GM19043 (cell line): ENCODE results near the gene RTN4RL1.
"Not testable (repeated sequence)": the region's sequence is repeated elsewhere in the genome, so short reads cannot be mapped to it uniquely, and the experiment has no call there.

Experiments used
- ATAC-seq: cut with Tn5 transposase; IDR thresholded peaks from one replicate; pipeline ENCODE4 v1.9.1; 2021; ENCODE audit warnings: low read depth; ENCODE audit not compliant: unreplicated experiment

The RTN4RL1 gene

DNA sequence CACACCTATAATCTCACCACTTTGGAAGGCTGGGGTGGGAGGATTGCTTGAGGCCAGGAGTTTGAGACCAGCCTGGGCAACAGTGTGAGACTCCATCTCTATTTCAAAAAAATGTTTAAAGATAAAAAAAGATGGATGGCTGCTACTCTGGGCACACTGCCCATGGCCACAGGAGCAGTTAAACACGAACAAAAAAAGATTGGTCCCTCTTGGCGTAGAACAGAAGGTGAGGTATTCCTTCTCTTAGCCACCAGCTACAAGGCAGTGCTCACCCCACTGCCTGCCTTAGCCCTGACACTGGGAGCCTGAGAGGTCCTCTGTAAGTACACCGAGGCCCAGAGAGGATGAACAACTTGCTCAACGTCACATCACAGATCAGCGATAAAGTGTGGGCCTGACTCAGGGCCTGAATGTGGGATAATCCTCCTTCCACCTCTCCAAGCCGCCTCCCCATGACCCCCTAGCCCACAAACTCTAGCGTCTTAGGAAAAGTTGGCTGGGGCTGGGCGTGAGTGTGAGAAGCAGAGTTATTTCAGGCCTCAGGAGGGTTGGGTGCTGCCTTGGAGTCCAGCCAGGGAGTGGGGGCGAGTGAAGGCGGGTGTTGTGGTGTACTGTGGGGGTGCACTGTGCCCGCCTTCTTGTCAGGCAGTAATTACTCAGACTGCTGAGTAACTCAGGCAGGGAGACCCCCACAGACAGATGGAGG, 2.5 kb upstream of the RTN4RL1 start:
- no peak for ATAC-seq

DNA sequence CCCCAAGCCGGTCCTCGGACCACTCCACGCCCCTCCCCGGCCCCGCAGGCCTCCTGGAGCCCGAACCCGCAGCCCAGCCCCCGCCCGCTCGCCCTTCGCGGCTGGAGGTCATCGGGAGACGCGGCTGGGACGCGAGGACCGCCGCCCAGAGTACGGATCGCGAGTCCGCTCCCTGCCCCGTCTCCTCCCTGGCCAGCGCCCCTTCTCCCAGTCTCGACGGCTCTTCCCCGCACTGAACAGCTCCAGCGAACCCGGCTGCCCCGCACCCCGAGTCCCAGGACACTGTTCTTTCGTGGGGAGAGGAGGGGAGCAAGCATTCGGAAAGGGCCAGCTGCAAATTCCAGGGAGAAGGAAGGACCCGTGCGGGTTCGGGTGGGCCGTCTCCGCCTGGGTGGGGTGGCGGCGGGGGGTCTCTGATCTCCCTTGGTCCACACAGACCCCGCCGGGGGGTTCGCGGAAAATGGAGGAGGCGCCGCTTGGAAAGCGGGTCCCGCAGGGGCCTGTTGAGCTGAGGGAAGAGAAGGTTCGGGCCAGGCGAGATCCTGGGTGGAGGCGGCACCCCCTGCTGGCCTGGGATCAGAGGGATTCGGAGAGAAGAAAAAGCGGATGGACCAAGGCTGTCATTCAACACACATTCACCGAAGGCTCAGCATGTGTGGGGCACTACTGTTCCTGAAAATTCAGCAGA, 632 bp upstream of the RTN4RL1 start:
- ATAC-seq, result no peak

DNA sequence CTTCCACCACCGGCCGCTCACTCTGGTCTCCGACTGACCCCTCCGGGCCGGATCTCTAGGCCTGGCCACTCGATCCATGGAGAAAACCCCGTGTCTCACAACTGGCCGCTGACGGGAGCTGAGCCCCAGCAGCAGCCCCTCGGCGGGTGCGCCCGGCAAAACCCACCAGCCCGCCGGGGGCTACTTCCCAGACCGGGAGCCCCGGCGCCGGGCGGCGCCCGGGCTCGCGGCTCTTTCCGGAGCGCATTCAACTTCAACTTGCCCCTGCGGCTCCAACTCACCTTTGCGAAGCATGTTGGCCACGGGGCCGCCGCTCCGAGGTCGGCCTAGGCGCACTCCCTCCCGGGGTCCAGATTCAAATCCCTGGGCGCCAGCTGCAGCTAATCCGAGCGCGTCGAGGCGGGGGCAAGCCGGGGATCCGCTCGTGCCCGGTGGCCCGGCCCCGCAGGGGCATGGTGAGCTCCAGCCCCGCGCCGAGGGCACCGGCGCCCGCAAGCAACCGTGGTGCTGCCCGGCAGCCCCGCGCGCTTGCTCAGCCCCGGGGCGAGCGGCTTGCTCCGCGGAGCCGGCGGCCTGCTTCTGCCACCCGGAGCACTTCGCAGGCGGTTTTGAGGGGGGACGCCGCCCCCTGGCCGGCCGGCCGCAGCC, 438 bp downstream of the RTN4RL1 start:
- no peak for ATAC-seq

DNA sequence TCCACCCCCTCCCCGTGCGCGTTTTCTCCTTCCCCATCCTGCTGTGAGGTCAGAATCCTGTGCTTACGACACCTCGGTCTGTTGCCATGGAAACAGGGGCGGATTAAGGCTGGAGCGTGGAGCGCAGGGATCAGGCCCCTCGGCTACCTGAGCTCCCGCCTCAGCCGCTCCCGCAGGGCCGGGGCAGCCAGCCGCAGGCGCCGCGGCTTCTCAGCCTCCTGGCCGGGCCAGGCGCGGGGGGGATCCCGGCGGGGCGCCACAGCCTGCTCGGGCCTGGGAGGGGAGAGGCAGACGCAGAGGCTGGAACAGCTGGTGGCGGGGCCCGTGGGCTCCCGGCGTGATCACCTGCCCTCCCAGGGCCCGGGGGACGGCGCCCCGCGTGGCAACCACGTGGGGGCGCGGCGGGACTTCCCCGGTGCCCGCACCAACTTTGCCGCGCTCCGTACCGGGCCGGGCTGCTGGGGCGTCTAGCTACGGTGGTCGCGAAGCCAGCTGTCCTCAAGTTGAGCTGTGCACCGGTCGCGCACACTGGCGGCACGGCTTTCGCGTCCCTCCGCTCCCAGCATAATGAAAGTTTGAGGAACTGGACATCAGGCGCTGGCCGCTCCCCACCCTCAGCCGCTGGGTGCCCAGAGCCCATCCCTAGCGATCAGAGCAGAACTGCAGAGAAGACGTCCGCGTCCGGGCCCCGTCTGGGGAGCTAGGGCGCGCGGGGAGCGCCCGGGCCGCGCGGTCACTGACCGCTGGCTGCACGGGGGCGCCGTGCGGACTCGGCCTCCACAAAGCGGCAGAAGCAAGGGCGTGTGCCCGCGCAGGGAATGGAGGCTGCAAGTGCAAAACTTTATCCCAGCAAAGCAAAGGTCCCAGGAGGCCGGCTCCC, 1.2 kb downstream of the RTN4RL1 start:
- no peak for ATAC-seq

DNA sequence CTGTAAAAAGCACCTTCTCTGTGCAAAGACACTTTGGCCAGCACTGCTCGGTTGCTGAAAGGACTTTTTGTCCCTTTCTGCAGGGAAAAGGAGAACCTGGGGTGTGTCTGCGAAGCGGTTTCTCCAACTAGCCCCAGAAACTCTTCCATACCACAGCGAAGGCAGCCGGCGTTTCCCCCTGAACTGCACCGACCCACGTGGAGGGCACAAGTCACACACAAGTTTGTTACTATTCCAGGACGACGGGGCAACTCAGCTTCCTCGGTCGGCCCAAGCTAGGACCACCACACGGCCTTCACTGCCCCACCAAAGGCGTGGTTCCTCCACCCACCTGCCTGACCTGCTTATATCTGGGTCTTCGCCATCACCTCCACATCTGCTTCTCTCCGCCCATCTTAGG, 1.9 kb downstream of the RTN4RL1 start:
- ATAC-seq, result no peak

DNA sequence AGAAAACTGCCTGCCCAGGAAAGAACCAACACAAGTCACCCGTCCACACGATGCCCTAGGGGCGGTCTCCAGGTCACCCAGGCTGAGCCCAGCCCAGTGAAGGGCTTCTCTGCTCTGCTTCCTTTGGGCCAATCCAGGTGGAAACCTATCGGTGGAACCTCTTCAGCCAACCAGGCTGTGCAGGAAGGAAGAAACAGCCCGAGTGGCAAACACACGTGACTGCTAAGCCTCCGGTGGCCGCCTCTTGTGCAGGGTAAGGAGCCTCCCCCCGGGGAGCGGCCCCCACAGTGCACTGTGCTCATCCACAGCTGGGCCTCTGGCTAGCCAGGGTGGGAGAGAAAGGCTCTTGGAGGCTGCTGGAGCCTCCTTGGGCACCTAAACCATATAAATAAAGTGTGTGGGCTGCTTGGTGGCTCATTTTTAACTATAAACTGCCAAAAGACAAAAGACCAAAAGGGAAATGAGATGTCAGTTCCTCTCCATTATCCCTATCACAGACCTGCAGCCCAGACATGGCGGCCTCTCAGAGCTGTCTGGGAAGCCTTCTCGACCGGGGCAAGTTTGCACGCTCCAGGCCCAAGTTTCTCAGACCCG, 2.4 kb downstream of the RTN4RL1 start:
- no peak for ATAC-seq

DNA sequence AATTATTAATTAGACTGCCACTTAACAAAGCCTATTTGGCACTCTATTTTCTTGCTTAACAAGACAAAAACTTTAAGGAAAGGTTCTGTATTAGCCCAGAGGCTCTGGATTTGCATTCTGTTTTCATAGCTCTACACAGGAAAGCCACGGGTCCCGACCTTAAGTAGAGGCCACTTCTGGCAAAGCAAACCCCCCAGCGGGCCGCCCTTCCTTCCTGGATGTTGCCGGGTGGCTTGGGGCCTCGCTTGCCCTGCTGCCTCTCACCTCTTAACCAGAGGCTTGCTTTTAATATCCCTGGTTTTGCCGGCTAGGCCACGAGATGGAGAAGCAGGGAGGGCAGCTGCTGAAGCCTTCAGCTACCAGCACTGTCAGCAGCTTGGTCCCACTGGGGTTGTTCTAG, 4.4 kb downstream of the RTN4RL1 start:
- no peak for ATAC-seq

DNA sequence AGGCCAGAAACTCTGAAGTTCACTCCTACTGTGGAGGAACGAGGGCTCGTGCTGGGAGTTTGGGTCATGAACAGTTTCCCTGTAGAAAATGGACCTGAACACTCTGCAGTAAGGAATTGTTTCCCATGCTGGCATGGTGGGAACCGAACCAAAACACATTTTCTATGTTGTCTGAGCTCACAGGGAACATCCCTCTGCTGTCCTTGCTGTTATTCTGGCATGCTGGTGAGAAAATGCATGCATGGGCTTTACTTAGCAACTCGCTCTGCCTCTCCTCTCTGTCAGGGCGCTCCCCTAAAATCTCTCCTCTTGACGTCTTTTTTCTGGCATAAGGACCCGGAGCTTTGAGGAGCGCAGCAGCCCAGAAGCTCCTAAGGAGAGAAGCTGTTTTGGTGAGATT, 5.4 kb downstream of the RTN4RL1 start:
- ATAC-seq, result no peak

DNA sequence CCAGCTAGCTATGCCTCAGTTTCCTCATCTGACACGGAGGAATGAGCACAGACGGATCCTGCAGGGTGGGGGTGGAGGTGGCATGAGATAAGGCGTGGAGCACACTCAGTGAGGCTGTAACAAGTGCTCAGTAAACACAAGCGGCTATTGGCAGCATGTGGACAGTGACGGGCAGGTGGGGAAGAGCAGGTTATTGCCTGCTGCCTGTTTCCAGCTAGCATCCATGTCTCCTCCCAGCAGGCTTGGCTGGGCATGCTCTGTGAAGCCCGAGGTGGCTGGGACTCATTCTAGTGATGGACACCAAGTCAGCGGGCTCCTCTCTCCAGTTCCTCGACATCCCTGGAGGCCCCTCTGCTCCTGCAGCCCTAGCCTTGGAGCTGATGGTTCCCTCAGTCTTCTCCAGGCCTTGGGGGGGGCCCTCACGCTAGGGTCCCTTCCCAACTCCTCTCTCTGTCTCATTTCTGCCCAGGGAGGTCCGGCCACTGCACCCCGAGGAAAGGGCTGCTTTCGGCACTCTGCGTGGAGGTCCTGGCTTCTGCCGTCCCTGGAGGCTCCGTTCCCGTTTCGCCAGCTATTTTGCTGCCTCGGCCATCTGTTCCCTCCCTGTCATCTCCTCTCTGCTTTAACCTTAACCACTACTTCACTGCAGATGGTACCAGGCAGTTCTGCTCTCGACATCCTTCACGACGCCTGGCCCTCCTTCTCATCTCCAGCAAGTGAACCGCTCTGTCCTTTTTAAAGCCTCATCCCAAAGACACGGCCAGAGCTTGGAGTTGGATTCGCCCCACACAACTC, 6.2 kb downstream of the RTN4RL1 start:
- no peak for ATAC-seq

DNA sequence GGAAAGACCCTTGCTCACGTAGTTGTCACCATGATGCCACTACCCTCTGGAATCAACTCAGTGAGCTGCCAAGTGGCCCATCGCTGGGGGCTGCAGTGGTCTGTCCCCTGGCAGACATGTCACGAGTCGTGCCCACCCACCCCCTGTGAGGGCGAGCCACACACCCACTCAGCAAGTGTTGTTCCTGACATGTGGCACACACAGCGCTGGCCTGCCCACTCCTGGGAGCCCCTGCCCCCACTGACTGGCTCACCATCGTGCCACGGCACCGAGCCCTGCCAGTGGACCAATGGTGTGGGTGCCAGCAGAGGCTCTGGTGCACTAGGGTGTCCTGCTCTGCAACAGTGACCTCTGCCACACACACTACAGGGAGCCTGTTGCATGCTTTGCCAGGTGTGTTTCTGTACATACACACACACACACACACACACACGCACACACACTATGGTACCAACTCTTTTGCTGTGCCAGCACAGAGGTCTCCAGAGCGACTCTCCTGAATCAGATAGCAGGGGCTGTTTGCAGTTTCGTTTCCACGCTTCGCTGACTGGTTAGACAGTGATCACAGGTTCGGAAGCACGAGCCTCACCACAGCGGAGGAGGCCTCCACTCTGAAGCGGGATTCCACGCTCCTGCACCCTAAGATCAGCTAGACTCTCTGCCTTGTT, 7.7 kb downstream of the RTN4RL1 start:
- no peak for ATAC-seq

DNA sequence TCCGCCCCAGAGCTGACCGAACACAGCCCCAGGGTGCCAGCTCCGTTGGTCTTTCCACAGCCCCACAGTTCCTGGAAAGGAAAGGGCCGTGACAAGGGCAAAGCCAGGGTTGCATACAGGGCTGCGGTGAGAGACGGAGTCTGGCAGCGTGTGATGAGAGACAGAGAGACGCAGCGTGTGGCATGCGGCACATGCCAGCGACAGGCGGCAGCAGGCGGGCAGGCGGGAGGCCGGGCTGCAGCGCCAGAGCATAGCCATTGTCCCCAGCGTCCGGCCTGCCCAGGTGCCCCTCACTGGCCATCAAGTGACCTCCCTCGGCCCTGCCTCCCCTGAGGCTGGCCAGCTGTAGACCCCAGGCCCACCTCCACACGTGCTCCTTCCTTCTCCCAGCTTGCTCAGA, 8.6 kb downstream of the RTN4RL1 start:
- no peak for ATAC-seq

DNA sequence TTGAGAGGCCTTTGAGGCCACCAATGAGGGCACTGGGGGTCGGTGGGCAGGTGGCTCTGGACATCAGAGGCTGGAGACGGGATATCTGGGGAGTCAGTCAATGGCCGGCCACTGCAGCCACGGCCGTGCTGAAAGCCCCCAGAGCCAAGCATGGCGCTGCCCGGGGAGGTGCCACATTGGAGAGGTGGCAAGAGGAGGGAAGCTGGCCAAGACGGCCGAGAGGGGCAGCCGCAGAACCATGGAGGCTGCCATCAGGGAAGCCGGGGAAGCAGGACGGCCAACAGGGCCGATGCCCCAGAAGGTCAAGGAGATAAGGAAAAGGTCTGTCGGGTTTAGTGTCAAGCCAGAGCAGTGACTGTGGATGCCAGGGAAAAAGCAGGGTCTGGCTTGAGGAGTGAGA, 9.8 kb downstream of the RTN4RL1 start:
- ATAC-seq, result no peak

DNA sequence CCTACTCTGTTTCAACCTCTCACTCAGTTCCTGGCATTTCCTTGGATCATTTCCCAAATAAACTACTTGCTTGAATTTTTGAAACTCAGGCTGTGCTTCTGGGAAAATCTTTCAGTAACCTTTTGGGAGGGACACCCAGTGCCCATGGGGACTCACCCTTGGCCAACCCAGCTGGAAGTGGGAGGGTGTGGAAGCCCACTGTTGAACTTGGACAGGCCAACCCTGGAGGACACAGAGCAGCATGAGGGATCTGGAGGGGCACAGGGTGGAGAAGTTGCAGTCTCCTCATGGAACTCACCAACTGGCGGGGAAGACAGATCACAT, 11.2 kb downstream of the RTN4RL1 start:
- ATAC-seq, result no peak

DNA sequence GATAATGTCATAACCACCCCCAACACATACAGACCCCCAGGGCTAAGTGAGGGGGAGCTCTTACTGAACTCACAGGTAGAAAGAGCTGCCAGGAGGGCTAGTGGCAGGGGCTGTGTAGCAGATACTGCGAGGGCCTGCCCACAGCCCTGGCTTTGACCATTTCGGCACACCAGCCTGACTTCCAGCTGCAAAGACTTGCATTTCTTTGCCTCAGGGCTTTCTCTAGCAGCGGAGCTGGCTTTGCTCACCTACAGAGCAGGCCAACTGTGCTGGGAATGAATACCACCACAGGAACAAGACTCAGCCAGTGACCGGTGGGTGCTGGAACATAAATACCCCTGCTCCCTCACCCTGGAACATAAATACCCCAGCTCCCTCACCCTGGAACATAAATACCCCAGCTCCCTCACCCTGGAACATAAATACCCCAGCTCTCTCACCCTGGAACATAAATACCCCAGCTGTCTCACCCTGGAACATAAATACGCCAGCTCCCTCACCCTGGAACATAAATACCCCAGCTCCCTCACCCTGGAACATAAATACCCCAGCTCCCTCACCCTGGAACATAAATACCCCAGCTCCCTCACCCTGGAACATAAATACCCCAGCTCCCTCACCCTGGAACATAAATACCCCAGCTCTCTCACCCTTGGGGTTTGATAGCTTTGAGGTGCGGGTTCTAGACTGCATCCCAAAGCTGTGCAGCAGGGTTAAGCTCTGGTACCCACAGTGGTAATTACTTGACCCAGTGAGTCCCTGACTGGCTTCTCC, 11.7 kb downstream of the RTN4RL1 start:
- ATAC-seq, result not testable (repeated sequence)

DNA sequence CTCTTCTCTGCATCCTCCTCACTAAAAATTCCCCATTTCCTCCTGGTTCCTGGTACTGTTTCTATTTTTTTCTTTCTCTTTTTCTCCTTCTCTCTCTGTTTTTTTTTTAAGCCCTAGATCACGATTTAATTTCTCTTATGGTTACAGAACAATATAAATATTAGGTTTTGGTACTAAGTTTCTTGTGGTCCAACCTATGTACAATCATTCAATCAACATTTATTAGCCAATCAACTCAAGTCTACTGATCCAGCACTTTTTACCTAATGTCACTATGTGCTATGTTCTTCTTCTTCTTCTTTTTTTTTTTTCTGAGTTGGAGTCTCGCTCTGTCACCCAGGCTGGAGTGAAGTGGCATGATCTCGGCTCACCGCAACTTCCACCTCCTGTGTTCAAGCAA, 12.6 kb downstream of the RTN4RL1 start:
- no peak for ATAC-seq

DNA sequence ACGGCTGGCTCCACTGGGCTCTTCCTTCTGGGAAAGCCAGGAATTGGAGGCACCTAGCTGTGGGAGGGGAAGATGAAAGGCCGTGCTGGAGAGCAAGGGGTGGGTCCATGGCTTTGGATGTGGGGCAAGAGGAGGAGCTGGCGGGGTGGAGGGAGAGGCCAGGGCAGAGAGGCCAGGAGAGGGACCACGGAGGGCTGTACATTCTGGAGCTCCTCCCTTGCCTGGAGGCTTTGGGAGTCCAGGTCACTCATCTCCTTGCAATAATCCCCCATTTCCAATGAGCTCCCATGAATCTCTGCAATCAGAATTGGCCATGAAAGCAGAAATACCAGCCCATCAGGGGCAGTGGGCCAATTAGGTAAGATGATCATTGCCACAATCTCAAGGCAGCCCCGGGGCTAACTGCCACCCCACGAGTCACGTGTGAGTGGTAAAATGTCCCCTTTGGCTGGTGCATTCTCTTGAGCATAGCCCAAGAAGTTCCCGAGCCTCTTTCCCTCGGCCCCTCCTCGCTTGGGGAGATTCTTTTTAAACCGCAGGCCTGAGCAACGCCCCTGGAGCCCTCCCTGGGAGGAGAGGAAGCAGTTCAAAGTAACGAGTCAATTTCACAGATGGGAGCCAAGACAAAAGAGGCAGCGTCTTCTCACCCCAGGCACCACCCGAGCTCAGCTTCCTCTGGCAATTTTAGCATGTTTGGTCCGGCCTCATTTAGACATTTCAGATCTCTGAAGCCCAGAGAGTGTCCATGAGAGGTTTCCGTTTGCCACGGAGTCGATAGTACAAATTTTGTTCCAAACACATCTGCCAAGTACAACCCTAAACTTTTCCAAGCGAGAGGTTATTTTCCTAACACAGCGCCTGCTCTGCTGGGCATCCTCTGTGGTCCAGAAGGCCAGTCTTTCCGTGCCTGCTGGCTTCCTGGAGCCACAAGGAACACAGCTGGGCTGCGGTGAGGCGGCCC, 13.4 kb downstream of the RTN4RL1 start:
- ATAC-seq, result no peak

DNA sequence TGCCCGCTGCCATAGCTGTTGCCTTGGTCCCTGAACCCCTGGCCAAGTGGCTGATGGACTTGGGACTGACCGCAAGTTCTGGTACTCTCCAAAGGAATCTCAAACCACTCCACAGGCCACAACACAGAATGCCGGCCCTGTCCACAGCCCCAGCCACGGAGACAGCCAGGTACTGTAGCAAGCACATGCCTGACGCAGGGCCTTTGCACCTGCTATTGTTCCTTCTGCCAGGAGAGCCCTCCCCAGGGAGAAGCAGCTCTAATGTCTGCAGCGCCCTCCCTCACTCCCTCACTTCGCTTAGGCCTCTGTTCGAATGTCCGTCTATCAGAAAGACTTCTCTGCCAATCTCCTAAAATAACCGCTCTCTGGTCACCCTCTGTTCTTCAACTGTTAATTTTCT, 15.4 kb downstream of the RTN4RL1 start:
- ATAC-seq, result no peak
